GM23248 (cell line): ENCODE measurements around the gene CWH43.
"Not testable (repeated sequence)": the region's sequence is repeated elsewhere in the genome, so short reads cannot be mapped to it uniquely, and the experiment has no call there.

Experiments used
- EZH2 ChIP-seq: fragments of 200-600 bp; sonication (generic); IDR thresholded peaks from 2 replicates; pipeline ENCODE4 v1.6.1; 2018; ENCODE audit warnings: antibody characterized with exemption, mild to moderate bottlenecking; ENCODE audit not compliant: insufficient read depth, poor library complexity, severe bottlenecking
- EZH2phosphoT487 ChIP-seq: fragments of 200-600 bp; sonication (generic); IDR thresholded peaks from 2 replicates; pipeline ENCODE4 v1.6.1; 2018; ENCODE audit warnings: antibody characterized with exemption, moderate library complexity, mild to moderate bottlenecking, low read depth; ENCODE audit not compliant: insufficient read depth

GRCh38 chr4:48984005-48984404 lies 2.1 kb upstream of the CWH43 start:
- TF ChIP-seq EZH2, EZH2phosphoT487: not testable (repeated sequence)
